ENCODE results near the gene ESRRG.

DNA sequence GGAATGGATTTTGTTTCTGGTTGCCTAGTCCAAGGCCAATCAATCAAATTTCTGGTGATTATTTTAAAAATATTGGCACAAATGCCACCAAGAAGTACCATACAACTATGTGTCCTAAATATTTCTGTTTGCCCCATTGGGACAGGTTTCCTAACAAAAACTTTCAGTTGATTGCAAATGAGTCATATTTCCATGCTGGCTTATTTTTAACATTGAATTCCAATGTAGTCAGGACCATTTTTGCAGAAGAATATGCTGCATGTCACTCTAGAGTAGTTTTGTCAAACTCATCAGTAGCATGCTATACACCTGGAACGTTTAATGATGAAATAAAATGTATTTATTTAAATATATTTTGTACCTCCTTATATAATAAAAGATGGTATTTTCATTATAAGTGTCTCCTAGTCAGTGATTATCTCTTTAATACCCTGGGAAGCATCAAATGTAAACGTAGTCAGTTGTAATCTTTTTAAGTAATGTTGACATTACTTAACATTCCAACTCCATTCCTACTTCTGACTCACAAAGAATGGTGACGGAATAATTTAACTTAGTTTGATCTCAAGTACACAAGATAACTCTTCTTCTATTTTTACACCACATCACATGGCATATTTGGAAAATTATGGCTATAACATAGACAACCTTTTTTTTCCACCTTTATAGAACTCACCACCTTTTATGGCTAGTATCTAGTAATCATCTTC, 261.0 kb downstream of the ESRRG start:
- TF ChIP-seq, protein P1, sequence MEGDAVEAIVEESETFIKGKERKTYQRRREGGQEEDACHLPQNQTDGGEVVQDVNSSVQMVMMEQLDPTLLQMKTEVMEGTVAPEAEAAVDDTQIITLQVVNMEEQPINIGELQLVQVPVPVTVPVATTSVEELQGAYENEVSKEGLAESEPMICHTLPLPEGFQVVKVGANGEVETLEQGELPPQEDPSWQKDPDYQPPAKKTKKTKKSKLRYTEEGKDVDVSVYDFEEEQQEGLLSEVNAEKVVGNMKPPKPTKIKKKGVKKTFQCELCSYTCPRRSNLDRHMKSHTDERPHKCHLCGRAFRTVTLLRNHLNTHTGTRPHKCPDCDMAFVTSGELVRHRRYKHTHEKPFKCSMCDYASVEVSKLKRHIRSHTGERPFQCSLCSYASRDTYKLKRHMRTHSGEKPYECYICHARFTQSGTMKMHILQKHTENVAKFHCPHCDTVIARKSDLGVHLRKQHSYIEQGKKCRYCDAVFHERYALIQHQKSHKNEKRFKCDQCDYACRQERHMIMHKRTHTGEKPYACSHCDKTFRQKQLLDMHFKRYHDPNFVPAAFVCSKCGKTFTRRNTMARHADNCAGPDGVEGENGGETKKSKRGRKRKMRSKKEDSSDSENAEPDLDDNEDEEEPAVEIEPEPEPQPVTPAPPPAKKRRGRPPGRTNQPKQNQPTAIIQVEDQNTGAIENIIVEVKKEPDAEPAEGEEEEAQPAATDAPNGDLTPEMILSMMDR (IDR thresholded peaks at IDR 0.05), result no peak
- TF ChIP-seq POLR2A (IDR thresholded peaks at IDR 0.05), result no peak
- TF ChIP-seq POLR2AphosphoS5 (IDR thresholded peaks at IDR 0.05), result no peak
